SK-N-SH (cell line): Measurements from ENCODE around the gene MLLT10.

ENCODE experiments used
- FOSL2 ChIP-seq: IDR thresholded peaks from 2 replicates; pipeline ENCODE4 v1.4.0; 2012; ENCODE audit warnings: low read depth, mild to moderate bottlenecking, moderate library complexity, borderline replicate concordance
- FOXJ3 ChIP-seq: sonication (generic); formaldehyde crosslinking; IDR thresholded peaks from 2 replicates; pipeline ENCODE4 v1.5.1; 2020; ENCODE audit warnings: mild to moderate bottlenecking, missing genetic modification reagents
- JUND ChIP-seq: IDR thresholded peaks from 2 replicates; pipeline ENCODE4 v1.4.0; 2012
- TAF1 ChIP-seq: IDR thresholded peaks from 2 replicates; pipeline ENCODE4 v1.6.1; 2012; ENCODE audit warnings: low read depth, mild to moderate bottlenecking, low read length, moderate library complexity, borderline replicate concordance
- TEAD4 ChIP-seq: IDR thresholded peaks from 2 replicates; pipeline ENCODE4 v1.4.0; 2012; ENCODE audit warnings: mild to moderate bottlenecking, borderline replicate concordance; ENCODE audit not compliant: insufficient read depth
- TF ChIP-seq, protein P1 (sequence below): fragments of 200-600 bp; sonication (generic); IDR thresholded peaks from 2 replicates; pipeline ENCODE4 v1.6.1; 2017; ENCODE audit warnings: antibody characterized with exemption, mild to moderate bottlenecking, moderate library complexity
- TF ChIP-seq, protein P2 (sequence below): IDR thresholded peaks from 2 replicates; pipeline ENCODE4 v1.6.1; 2012; ENCODE audit warnings: mild to moderate bottlenecking, low read depth, low read length, moderate library complexity
- TF ChIP-seq, protein P3 (sequence below): IDR thresholded peaks from 2 replicates; pipeline ENCODE4 v1.4.0; 2012; ENCODE audit warnings: low read depth, borderline replicate concordance
- TF ChIP-seq, protein P4 (sequence below): fragments of 150-350 bp; IDR thresholded peaks from 2 replicates; pipeline ENCODE4 v1.6.1; 2017; ENCODE audit warnings: antibody characterized with exemption, low read length, low read depth, borderline replicate concordance

DNA sequence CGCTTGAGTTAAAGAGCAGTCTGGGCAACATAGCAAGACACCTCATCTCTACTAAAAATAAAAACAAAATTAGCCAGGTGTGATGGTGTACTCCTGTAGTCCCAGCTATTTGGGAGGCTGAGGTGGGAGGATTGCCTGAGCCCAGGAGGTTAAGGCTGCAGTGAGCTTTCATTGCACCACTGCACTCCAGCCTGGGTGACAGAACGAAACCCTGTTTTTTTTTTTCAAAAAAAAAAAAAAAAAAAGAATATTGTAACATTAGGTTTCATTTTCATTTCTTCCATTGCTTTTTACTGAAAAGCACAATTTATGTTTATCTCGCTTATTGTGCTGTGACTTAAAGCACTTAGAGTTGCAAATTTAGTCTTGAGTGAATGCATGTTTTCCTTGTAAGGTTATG, 80.0 kb downstream of the MLLT10 start:
- TF ChIP-seq, protein P1, sequence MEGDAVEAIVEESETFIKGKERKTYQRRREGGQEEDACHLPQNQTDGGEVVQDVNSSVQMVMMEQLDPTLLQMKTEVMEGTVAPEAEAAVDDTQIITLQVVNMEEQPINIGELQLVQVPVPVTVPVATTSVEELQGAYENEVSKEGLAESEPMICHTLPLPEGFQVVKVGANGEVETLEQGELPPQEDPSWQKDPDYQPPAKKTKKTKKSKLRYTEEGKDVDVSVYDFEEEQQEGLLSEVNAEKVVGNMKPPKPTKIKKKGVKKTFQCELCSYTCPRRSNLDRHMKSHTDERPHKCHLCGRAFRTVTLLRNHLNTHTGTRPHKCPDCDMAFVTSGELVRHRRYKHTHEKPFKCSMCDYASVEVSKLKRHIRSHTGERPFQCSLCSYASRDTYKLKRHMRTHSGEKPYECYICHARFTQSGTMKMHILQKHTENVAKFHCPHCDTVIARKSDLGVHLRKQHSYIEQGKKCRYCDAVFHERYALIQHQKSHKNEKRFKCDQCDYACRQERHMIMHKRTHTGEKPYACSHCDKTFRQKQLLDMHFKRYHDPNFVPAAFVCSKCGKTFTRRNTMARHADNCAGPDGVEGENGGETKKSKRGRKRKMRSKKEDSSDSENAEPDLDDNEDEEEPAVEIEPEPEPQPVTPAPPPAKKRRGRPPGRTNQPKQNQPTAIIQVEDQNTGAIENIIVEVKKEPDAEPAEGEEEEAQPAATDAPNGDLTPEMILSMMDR, result no peak
- TF ChIP-seq, protein P2, sequence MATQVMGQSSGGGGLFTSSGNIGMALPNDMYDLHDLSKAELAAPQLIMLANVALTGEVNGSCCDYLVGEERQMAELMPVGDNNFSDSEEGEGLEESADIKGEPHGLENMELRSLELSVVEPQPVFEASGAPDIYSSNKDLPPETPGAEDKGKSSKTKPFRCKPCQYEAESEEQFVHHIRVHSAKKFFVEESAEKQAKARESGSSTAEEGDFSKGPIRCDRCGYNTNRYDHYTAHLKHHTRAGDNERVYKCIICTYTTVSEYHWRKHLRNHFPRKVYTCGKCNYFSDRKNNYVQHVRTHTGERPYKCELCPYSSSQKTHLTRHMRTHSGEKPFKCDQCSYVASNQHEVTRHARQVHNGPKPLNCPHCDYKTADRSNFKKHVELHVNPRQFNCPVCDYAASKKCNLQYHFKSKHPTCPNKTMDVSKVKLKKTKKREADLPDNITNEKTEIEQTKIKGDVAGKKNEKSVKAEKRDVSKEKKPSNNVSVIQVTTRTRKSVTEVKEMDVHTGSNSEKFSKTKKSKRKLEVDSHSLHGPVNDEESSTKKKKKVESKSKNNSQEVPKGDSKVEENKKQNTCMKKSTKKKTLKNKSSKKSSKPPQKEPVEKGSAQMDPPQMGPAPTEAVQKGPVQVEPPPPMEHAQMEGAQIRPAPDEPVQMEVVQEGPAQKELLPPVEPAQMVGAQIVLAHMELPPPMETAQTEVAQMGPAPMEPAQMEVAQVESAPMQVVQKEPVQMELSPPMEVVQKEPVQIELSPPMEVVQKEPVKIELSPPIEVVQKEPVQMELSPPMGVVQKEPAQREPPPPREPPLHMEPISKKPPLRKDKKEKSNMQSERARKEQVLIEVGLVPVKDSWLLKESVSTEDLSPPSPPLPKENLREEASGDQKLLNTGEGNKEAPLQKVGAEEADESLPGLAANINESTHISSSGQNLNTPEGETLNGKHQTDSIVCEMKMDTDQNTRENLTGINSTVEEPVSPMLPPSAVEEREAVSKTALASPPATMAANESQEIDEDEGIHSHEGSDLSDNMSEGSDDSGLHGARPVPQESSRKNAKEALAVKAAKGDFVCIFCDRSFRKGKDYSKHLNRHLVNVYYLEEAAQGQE, result no peak
- TF ChIP-seq TAF1 (no peak), JUND (no peak), FOXJ3 (CRISPR knock-in tag) (no peak), FOSL2 (no peak), TEAD4 (no peak)
- TF ChIP-seq, protein P3, sequence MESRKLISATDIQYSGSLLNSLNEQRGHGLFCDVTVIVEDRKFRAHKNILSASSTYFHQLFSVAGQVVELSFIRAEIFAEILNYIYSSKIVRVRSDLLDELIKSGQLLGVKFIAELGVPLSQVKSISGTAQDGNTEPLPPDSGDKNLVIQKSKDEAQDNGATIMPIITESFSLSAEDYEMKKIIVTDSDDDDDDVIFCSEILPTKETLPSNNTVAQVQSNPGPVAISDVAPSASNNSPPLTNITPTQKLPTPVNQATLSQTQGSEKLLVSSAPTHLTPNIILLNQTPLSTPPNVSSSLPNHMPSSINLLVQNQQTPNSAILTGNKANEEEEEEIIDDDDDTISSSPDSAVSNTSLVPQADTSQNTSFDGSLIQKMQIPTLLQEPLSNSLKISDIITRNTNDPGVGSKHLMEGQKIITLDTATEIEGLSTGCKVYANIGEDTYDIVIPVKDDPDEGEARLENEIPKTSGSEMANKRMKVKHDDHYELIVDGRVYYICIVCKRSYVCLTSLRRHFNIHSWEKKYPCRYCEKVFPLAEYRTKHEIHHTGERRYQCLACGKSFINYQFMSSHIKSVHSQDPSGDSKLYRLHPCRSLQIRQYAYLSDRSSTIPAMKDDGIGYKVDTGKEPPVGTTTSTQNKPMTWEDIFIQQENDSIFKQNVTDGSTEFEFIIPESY, result no peak
- TF ChIP-seq, protein P4, sequence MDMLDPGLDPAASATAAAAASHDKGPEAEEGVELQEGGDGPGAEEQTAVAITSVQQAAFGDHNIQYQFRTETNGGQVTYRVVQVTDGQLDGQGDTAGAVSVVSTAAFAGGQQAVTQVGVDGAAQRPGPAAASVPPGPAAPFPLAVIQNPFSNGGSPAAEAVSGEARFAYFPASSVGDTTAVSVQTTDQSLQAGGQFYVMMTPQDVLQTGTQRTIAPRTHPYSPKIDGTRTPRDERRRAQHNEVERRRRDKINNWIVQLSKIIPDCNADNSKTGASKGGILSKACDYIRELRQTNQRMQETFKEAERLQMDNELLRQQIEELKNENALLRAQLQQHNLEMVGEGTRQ, result no peak
